Stimulated activated CD4-positive, alpha-beta T cell treated with anti-CD3 and anti-CD28 coated beads, Interleukin-2, amount 100 ng/mL, for 24 hours (primary cell): Measurements from ENCODE around the gene SMIM41.

Source experiments
- DNase-seq, 2 donors: peaks; one replicate each; pipeline ENCODE4 v3.0.0-alpha.2; 2020

SMIM41 gene

GRCh38 chr12:52149651-52150241 lies 70.2 kb downstream of the SMIM41 start:
- DNase-seq = no peak

- DNase-seq = no peak
Observed at GRCh38 chr12:52151153-52151836, 71.8 kb downstream of the SMIM41 start.

GRCh38 chr12:52151837-52152783 lies 72.6 kb downstream of the SMIM41 start:
- peak; percentile 75 to 79 for DNase-seq

- no peak for DNase-seq
Observed at GRCh38 chr12:52152905-52153317, 73.4 kb downstream of the SMIM41 start.

- DNase-seq = no peak
Observed at GRCh38 chr12:52155048-52155868, 75.8 kb downstream of the SMIM41 start.

- DNase-seq = no peak
Observed at GRCh38 chr12:52156311-52156710, 76.8 kb downstream of the SMIM41 start.

- DNase-seq = peak; percentile 82 to 83
Observed at GRCh38 chr12:52156757-52157565, 77.5 kb downstream of the SMIM41 start.

GRCh38 chr12:52157566-52158150 lies 78.2 kb downstream of the SMIM41 start:
- DNase-seq = no peak
